SU-DHL-6 (cell line): ENCODE data around the gene RO60.

Experiments used
- H2AFZ ChIP-seq: fragments of 200-600 bp; sonication (generic); 2 replicates; pipeline ENCODE4 v1.6.1; 2014; ENCODE audit warnings: low read depth, mild to moderate bottlenecking, moderate library complexity, mixed read lengths, antibody characterized with exemption, low read length; ENCODE audit not compliant: severe bottlenecking
- H3F3A ChIP-seq: fragments of 200-600 bp; shearing (Covaris generic); 2 replicates; pipeline ENCODE4 v1.6.0; 2016; ENCODE audit warnings: antibody characterized with exemption, mild to moderate bottlenecking; ENCODE audit not compliant: insufficient read depth
- H3K27ac ChIP-seq: fragments of 200-600 bp; sonication (generic); 2 replicates; pipeline ENCODE4 v1.5.1; 2016; ENCODE audit warnings: low read depth, mild to moderate bottlenecking, low read length, moderate library complexity, mixed read lengths
- H3K27me3 ChIP-seq: fragments of 200-600 bp; sonication (generic), shearing (Covaris generic); 2 replicates; pipeline ENCODE4 v1.6.0; 2014; ENCODE audit warnings: mild to moderate bottlenecking, low read length
- H3K36me3 ChIP-seq: fragments of 200-600 bp; sonication (generic); 2 replicates; pipeline ENCODE4 v1.6.1; 2014; ENCODE audit warnings: mild to moderate bottlenecking, low read length, mixed read lengths
- H3K4me2 ChIP-seq: fragments of 300-600, 200-600 bp; shearing (Covaris generic), sonication (generic); 2 replicates; pipeline ENCODE4 v1.6.0; 2014; ENCODE audit warnings: low read length, low read depth, mild to moderate bottlenecking; ENCODE audit not compliant: poor library complexity, severe bottlenecking
- H3K4me3 ChIP-seq: fragments of 200-600 bp; sonication (generic); 2 replicates; pipeline ENCODE4 v1.5.1; 2014; ENCODE audit warnings: antibody characterized with exemption, low read length, mild to moderate bottlenecking, mixed read lengths; ENCODE audit not compliant: insufficient read depth, poor library complexity, severe bottlenecking
- H3K79me2 ChIP-seq: fragments of 200-600 bp; sonication (generic); 2 replicates; pipeline ENCODE4 v1.6.1; 2014; ENCODE audit warnings: mild to moderate bottlenecking, low read length, moderate library complexity; ENCODE audit not compliant: insufficient read depth
- H3K9ac ChIP-seq: fragments of 200-600 bp; sonication (generic); 2 replicates; pipeline ENCODE4 v1.7.0; 2014; ENCODE audit warnings: mild to moderate bottlenecking, low read length
- H3K9me2 ChIP-seq: fragments of 200-600 bp; sonication (generic); replicated peaks from 2 replicates; pipeline ENCODE4 v1.6.1; 2014; ENCODE audit warnings: low read length; ENCODE audit not compliant: insufficient read depth
- H3K9me3 ChIP-seq: fragments of 200-600 bp; sonication (generic); 2 replicates; pipeline ENCODE4 v1.6.1; 2014; ENCODE audit warnings: low read length, mixed read lengths; ENCODE audit not compliant: insufficient read depth
- H4K20me1 ChIP-seq: fragments of 200-600 bp; sonication (generic); 2 replicates; pipeline ENCODE4 v1.6.1; 2014; ENCODE audit warnings: low read depth, mild to moderate bottlenecking, antibody characterized with exemption, low read length, moderate library complexity, mixed read lengths
- EZH2phosphoT487 ChIP-seq: fragments of 200-600 bp; sonication (generic), shearing (Covaris generic); conservative IDR thresholded peaks from 2 replicates; pipeline ENCODE4 v1.6.1; 2018; ENCODE audit warnings: mild to moderate bottlenecking, antibody characterized with exemption, low read length, moderate library complexity, mixed read lengths
- TF ChIP-seq, protein P1 (sequence below): fragments of 200-600 bp; sonication (generic); IDR thresholded peaks from one replicate; pipeline ENCODE4 v1.5.1; 2017; ENCODE audit warnings: antibody characterized with exemption, mild to moderate bottlenecking, low read length, moderate library complexity; ENCODE audit not compliant: insufficient read depth, poor library complexity, severe bottlenecking

Gene RO60

GRCh38 chr1:193103759-193104501, 44.5 kb downstream of the RO60 start:
- Histone ChIP-seq H3K36me3 (no peaks in the 10 kb centered on the region; the same call in 1 of the 2 replicates), H3K4me3 (peak overlapping the region; percentile 81), H3K9me2 (no peaks in the 10 kb centered on the region), H4K20me1 (no peaks in the 10 kb centered on the region), H3F3A (peaks cover 8% of the 10 kb centered on the region; the same call in 1 of the 2 replicates), H3K27ac (no peak overlapping the region), H3K27me3 (no peaks in the 10 kb centered on the region), H3K4me2 (peak overlapping the region; percentile 85), H3K9me3 (no peaks in the 10 kb centered on the region), H3K79me2 (peaks cover 24% of the 10 kb centered on the region), H2AFZ (peak overlapping the region; percentile 90), H3K9ac (peak overlapping the region; percentile 67)
- no peak for TF ChIP-seq EZH2phosphoT487
- TF ChIP-seq, protein P1, sequence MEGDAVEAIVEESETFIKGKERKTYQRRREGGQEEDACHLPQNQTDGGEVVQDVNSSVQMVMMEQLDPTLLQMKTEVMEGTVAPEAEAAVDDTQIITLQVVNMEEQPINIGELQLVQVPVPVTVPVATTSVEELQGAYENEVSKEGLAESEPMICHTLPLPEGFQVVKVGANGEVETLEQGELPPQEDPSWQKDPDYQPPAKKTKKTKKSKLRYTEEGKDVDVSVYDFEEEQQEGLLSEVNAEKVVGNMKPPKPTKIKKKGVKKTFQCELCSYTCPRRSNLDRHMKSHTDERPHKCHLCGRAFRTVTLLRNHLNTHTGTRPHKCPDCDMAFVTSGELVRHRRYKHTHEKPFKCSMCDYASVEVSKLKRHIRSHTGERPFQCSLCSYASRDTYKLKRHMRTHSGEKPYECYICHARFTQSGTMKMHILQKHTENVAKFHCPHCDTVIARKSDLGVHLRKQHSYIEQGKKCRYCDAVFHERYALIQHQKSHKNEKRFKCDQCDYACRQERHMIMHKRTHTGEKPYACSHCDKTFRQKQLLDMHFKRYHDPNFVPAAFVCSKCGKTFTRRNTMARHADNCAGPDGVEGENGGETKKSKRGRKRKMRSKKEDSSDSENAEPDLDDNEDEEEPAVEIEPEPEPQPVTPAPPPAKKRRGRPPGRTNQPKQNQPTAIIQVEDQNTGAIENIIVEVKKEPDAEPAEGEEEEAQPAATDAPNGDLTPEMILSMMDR = no peak

GRCh38 chr1:193104502-193104906, 45.1 kb downstream of the RO60 start:
- H2AFZ ChIP-seq = peak overlapping the region; percentile 90
- no peaks in the 10 kb centered on the region for H3K9me3 ChIP-seq
- H3K27ac ChIP-seq = no peak overlapping the region

DNA sequence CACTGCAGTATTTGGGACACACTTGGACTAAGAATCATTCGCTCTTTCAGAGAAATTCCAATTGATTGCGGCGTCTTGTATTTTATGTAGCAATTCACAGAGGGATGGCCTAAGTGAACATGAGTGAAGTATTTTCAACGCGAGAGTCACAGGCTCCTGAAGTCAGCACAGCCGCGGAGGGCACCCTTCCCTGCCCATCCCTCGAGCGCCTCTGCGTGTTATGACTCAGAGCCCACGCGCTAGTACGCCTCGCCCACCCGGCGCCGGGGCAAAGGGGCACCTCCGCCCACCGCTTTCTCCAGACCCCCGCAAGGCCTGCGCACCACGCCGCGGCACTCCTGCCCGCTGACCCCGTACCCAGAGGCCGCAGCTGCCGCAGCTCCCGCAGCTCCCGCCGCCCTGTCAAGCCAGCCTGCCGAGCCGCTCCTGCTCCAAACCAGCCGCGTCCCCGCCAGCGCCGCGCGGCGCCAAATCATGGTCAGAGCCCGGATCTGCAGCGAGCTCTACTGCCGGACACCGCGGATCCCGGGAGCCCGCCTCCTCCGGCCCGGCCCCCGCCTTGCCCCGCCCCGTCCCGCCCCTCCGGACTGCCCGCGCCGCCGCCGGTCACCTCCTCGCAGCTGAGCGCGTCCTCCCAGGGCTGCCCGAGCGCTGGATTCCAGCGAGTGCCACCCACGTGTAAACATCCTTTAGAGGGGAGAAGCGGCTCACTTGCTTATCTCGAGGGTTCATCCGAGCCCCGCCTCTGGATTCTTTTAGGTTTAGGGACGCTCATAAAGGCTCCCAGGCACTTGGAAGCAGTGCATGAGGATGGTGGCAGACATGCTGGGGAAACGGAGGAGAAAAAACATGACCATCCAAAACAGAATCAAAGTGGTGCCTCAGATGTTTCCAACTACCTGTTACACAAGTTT, 45.8 kb downstream of the RO60 start, which contains the start of gene GLRX2:
Gene GLRX2, minus strand, starts transcription at position 508 of the 914 bp plus-strand sequence. Its CDS starts 32 bp downstream, at position 476.
- Histone ChIP-seq H3K27ac (no peak within 1 kb of the TSS), H3K9me3 (no peaks in the 10 kb centered on the region), H3F3A (peaks cover 8% of the 10 kb centered on the region; the same call in 1 of the 2 replicates), H3K4me3 (peak within 1 kb of the TSS; percentile 81), H4K20me1 (no peaks in the 10 kb centered on the region), H2AFZ (peak within 1 kb of the TSS; percentile 90), H3K9ac (peak within 1 kb of the TSS; percentile 67), H3K4me2 (peak within 1 kb of the TSS; percentile 85), H3K36me3 (no peaks in the 10 kb centered on the region; the same call in 1 of the 2 replicates), H3K9me2 (no peaks in the 10 kb centered on the region), H3K79me2 (peaks cover 24% of the 10 kb centered on the region), H3K27me3 (no peaks in the 10 kb centered on the region)
- no peak for TF ChIP-seq EZH2phosphoT487
- TF ChIP-seq, protein P1 = no peak

More at GRCh38 chr1:193104502-193104906, 45.1 kb downstream of the RO60 start:
- no peaks in the 10 kb centered on the region; the same call in 1 of the 2 replicates for H3K36me3 ChIP-seq
- H3K4me3 ChIP-seq = peak overlapping the region; percentile 81
- H3K79me2 ChIP-seq = peaks cover 24% of the 10 kb centered on the region
- H3K9me2 ChIP-seq = no peaks in the 10 kb centered on the region
- no peak for TF ChIP-seq EZH2phosphoT487
- TF ChIP-seq, protein P1 = no peak
- peak overlapping the region; percentile 85 for H3K4me2 ChIP-seq
- peaks cover 8% of the 10 kb centered on the region; the same call in 1 of the 2 replicates for H3F3A ChIP-seq
- H3K27me3 ChIP-seq = no peaks in the 10 kb centered on the region
- H4K20me1 ChIP-seq = no peaks in the 10 kb centered on the region
- peak overlapping the region; percentile 67 for H3K9ac ChIP-seq
